Transverse colon (tissue), 3 donors: Measurements from ENCODE around the gene SMIM14.
"Not testable (repeated sequence)": the region's sequence is repeated elsewhere in the genome, so short reads cannot be mapped to it uniquely, and the experiment has no call there.

Source experiments
- CTCF ChIP-seq, 5 experiments: fragments of 200-600 bp in 3 of 5; fragments of 450-650 bp in 2 of 5; sonication (generic) in 3 of 5; IDR thresholded peaks; 1 replicate in 2 of 5; 2 replicates in 3 of 5; pipeline ENCODE4 v1.5.1; 2016 to 2017; ENCODE audit warnings: antibody characterized with exemption in 5 of 5, inconsistent platforms in 3 of 5, mild to moderate bottlenecking in 2 of 5, moderate library complexity in 1 of 5
- EP300 ChIP-seq: sonication (generic); formaldehyde crosslinking; IDR thresholded peaks from one replicate; pipeline ENCODE4 v1.6.1; 2017; ENCODE audit warnings: antibody characterized with exemption, low read depth
- POLR2A ChIP-seq: fragments of 450-650 bp; IDR thresholded peaks from one replicate; pipeline ENCODE4 v1.6.1; 2016; ENCODE audit warnings: antibody characterized with exemption, mild to moderate bottlenecking, moderate library complexity

DNA sequence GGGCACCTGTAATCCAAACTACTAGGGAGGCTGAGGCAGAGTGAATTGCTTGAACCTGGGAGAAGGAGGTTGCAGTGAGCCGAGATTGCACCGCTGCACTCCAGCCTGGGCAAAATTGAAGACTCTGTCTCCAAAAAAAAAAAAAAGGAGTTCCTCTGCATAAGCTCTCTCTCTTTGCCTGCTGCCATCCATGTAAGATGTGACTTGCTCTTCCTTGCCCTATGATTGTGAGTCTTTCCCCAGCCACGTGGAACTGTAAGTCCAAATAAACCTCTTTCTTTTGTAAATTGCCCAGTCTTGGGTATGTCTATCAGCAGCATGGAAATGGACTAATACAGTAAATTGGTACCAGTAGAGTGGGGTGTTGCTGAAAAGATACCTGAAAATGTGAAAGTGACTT lies 106.4 kb downstream of the SMIM14 start:
- not testable (repeated sequence) for TF ChIP-seq CTCF (IDR thresholded peaks at IDR 0.05); POLR2A; EP300
